ENCODE data around the gene GLS.

Gene GLS

DNA sequence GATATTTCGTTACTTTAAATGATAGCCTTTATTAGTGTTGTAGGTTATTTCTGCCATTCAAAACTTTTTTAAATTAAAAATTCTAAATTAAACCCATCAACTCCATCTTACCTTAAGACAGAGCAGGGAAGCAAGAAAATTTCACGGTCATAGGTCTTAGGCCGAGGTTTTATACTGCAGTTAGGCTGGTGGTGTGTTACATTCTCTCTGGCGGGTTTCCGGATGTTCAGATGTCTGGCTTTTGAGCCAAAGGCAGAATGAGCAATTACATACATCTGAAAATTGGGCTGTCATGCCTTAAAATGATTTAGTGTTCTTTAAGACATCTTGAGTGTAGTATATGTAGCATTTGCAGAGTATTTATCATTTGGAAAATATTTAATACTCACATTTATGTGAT, 27.9 kb downstream of the GLS start:
- Histone ChIP-seq H3K27ac (replicated peaks; ENCODE audit: low read length) (no peak overlapping the region), H3K18ac (ENCODE audit: low read length) (no peak overlapping the region), H2BK120ac (ENCODE audit: low read depth, low read length) (no peak overlapping the region), H3K9ac (ENCODE audit: low read depth, low read length, poor library complexity) (no peak overlapping the region), H2AFZ (ENCODE audit: low read length) (no peak overlapping the region), H4K91ac (ENCODE audit: low read depth, low read length, poor library complexity) (no peak overlapping the region), H3K4me1 (ENCODE audit: control insufficient read depth in 2 of 2, insufficient read depth in 1 of 2, low read depth in 1 of 2, low read length in 2 of 2) (no peaks in the 10 kb centered on the region), H3K27me3 (ENCODE audit: control insufficient read depth in 3 of 3, insufficient read depth in 3 of 3, low read depth in 1 of 3, low read length in 3 of 3) (no peaks in the 10 kb centered on the region), H3K9me3 (replicated peaks in 1 of 2; ENCODE audit: control insufficient read depth in 2 of 2, insufficient read depth in 1 of 2, low read depth in 1 of 2, low read length in 2 of 2) (no peaks in the 10 kb centered on the region), H3K79me1 (ENCODE audit: low read depth, low read length) (no peaks in the 10 kb centered on the region), H2BK15ac (ENCODE audit: low read length) (no peak overlapping the region), H3K4me2 (ENCODE audit: insufficient read depth, low read length, poor library complexity, severe bottlenecking) (no peak overlapping the region), H3K4ac (ENCODE audit: low read length) (no peak overlapping the region), H3K36me3 (replicated peaks in 1 of 2; ENCODE audit: control insufficient read depth in 2 of 2, insufficient read depth in 2 of 2, low read length in 2 of 2) (peaks cover 0 to 72% of the 10 kb centered on the region in 2 donors), H2BK5ac (ENCODE audit: low read length) (no peak overlapping the region), H3K4me3 (ENCODE audit: low read length in 2 of 2) (no peak overlapping the region), H2BK12ac (ENCODE audit: low read length) (no peak overlapping the region), H3K14ac (ENCODE audit: low read length) (no peak overlapping the region), H2AK5ac (ENCODE audit: low read depth, low read length) (no peak overlapping the region), H3K23ac (ENCODE audit: low read depth, low read length, poor library complexity) (no peak overlapping the region), H4K8ac (ENCODE audit: low read depth, low read length) (no peak overlapping the region)
- no CpG with 5 or more reads among the region's 5 CpGs for WGBS, 2 donors (ENCODE audit: extremely low coverage in 2 of 2, insufficient read length in 2 of 2, insufficient replicate concordance in 1 of 2)
- DNase-seq (ENCODE audit: low spot score): no peak

DNA sequence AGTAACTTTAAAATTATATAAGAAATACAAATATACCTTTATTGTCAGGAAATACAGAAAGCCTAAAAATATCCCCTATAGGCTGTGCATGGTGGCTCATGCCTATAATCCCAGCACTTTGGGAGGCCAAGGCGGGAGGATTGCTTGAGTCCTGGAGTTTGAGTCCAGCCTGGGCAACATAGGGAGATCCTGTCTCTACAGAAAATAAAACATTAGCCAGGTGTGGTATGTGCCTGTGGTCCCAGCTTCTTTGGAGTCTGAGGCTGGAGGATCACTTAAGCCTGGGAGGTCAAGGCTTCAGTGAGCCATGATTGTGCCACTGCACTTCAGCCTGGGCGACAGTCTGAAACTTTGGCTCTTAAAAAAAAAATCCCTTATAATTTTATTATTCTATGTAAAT, 29.1 kb downstream of the GLS start:
- no peak overlapping the region for H3K27ac ChIP-seq (replicated peaks; ENCODE audit: low read length)
- no peak for DNase-seq (ENCODE audit: low spot score)
- no peak overlapping the region for H3K23ac ChIP-seq (ENCODE audit: low read depth, low read length, poor library complexity)
- no peaks in the 10 kb centered on the region for H3K4me1 ChIP-seq (ENCODE audit: control insufficient read depth in 2 of 2, insufficient read depth in 1 of 2, low read depth in 1 of 2, low read length in 2 of 2)
- H3K36me3 ChIP-seq (replicated peaks in 1 of 2; ENCODE audit: control insufficient read depth in 2 of 2, insufficient read depth in 2 of 2, low read length in 2 of 2): peaks cover 0 to 76% of the 10 kb centered on the region in 2 donors
- no peaks in the 10 kb centered on the region for H3K27me3 ChIP-seq (ENCODE audit: control insufficient read depth in 3 of 3, insufficient read depth in 3 of 3, low read depth in 1 of 3, low read length in 3 of 3)
- WGBS, 2 donors (ENCODE audit: extremely low coverage in 2 of 2, insufficient read length in 2 of 2, insufficient replicate concordance in 1 of 2): no CpG with 5 or more reads among the region's 2 CpGs
- H2BK5ac ChIP-seq (ENCODE audit: low read length): no peak overlapping the region
- H2BK120ac ChIP-seq (ENCODE audit: low read depth, low read length): no peak overlapping the region
- no peak overlapping the region for H3K14ac ChIP-seq (ENCODE audit: low read length)
- no peak overlapping the region for H3K18ac ChIP-seq (ENCODE audit: low read length)
- H2BK15ac ChIP-seq (ENCODE audit: low read length): no peak overlapping the region
- no peaks in the 10 kb centered on the region for H3K9me3 ChIP-seq (replicated peaks in 1 of 2; ENCODE audit: control insufficient read depth in 2 of 2, insufficient read depth in 1 of 2, low read depth in 1 of 2, low read length in 2 of 2)
- no peak overlapping the region for H3K4ac ChIP-seq (ENCODE audit: low read length)
- H3K79me1 ChIP-seq (ENCODE audit: low read depth, low read length): no peaks in the 10 kb centered on the region
- H4K91ac ChIP-seq (ENCODE audit: low read depth, low read length, poor library complexity): no peak overlapping the region
- H4K8ac ChIP-seq (ENCODE audit: low read depth, low read length): no peak overlapping the region
- H3K9ac ChIP-seq (ENCODE audit: low read depth, low read length, poor library complexity): no peak overlapping the region
- no peak overlapping the region for H3K4me2 ChIP-seq (ENCODE audit: insufficient read depth, low read length, poor library complexity, severe bottlenecking)
- H2AK5ac ChIP-seq (ENCODE audit: low read depth, low read length): no peak overlapping the region
- H3K4me3 ChIP-seq (ENCODE audit: low read length in 2 of 2): no peak overlapping the region
- H2BK12ac ChIP-seq (ENCODE audit: low read length): no peak overlapping the region
- no peak overlapping the region for H2AFZ ChIP-seq (ENCODE audit: low read length)

DNA sequence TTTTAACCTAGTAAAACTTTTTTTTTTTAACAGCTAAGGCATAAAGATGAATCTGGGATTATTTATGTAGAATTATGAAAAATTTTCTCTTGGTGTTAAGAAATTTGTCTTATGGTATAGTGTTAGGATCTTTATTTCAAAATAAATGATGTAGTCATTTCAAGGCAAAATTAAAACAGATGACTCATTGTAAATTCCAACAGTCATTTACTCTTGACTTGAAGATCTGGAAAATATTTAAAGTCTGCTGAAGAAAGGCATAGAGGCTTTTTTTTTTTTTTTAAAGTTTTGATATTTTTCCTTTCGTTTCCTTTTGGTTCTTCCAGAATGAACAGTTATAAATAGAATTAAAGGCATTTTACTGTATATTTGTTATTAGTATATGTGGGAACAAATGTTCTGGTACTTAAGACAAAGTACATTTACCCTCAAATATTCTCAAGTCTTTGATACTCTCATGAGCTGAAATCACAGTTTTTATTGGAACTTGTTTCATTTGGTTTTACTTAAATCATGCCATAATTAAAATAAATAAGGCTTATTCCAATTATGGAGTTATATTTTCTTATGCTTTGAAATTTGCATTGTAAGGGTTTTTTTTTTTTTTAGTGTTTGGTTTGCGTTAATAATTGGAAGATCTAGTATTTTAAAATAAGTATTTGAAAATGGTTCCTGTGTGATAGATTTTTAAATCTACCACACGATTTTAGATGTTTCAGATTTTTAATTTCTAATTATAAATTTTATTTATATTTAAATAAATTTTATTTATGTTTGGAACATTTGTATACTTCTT, 29.9 kb downstream of the GLS start:
- Histone ChIP-seq H2BK120ac (ENCODE audit: low read depth, low read length) (no peak overlapping the region), H2BK5ac (ENCODE audit: low read length) (no peak overlapping the region), H3K4me3 (ENCODE audit: low read length in 2 of 2) (no peak overlapping the region), H2BK15ac (ENCODE audit: low read length) (no peak overlapping the region), H4K8ac (ENCODE audit: low read depth, low read length) (no peak overlapping the region), H3K23ac (ENCODE audit: low read depth, low read length, poor library complexity) (no peak overlapping the region), H3K14ac (ENCODE audit: low read length) (no peak overlapping the region), H3K4ac (ENCODE audit: low read length) (no peak overlapping the region), H2BK12ac (ENCODE audit: low read length) (no peak overlapping the region), H3K27me3 (ENCODE audit: control insufficient read depth in 3 of 3, insufficient read depth in 3 of 3, low read depth in 1 of 3, low read length in 3 of 3) (no peaks in the 10 kb centered on the region), H2AK5ac (ENCODE audit: low read depth, low read length) (no peak overlapping the region), H3K18ac (ENCODE audit: low read length) (no peak overlapping the region), H3K9me3 (replicated peaks in 1 of 2; ENCODE audit: control insufficient read depth in 2 of 2, insufficient read depth in 1 of 2, low read depth in 1 of 2, low read length in 2 of 2) (no peaks in the 10 kb centered on the region), H3K4me1 (ENCODE audit: control insufficient read depth in 2 of 2, insufficient read depth in 1 of 2, low read depth in 1 of 2, low read length in 2 of 2) (no peaks in the 10 kb centered on the region), H3K9ac (ENCODE audit: low read depth, low read length, poor library complexity) (no peak overlapping the region), H3K27ac (replicated peaks; ENCODE audit: low read length) (no peak overlapping the region), H3K79me1 (ENCODE audit: low read depth, low read length) (no peaks in the 10 kb centered on the region), H2AFZ (ENCODE audit: low read length) (no peak overlapping the region), H3K4me2 (ENCODE audit: insufficient read depth, low read length, poor library complexity, severe bottlenecking) (no peak overlapping the region), H3K36me3 (replicated peaks in 1 of 2; ENCODE audit: control insufficient read depth in 2 of 2, insufficient read depth in 2 of 2, low read length in 2 of 2) (peaks cover 0 to 76% of the 10 kb centered on the region in 2 donors), H4K91ac (ENCODE audit: low read depth, low read length, poor library complexity) (no peak overlapping the region)
- WGBS, 2 donors (ENCODE audit: extremely low coverage in 2 of 2, insufficient read length in 2 of 2, insufficient replicate concordance in 1 of 2): no CpG with 5 or more reads among the region's 3 CpGs
- no peak for DNase-seq (ENCODE audit: low spot score)

DNA sequence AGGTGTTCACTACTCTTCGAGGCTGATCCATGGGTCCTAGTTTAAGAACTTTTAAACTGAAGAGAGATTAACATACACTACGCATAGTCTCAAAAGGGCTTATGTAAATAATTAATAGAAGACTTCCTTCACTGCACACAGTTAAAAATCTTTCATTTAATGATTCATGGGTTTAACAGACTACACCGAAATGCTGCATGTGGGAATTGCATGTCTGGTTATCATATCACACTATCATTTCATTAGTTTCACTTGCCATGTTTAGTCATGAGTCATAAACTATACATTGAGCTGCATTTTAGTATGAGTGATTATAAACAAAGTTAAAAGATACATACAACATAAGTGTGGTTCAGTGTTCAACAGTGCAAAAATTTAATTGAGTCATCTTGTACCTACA, 31.2 kb downstream of the GLS start:
- H4K91ac ChIP-seq (ENCODE audit: low read depth, low read length, poor library complexity): no peak overlapping the region
- no peak overlapping the region for H2BK5ac ChIP-seq (ENCODE audit: low read length)
- no peaks in the 10 kb centered on the region for H3K4me1 ChIP-seq (ENCODE audit: control insufficient read depth in 2 of 2, insufficient read depth in 1 of 2, low read depth in 1 of 2, low read length in 2 of 2)
- no peak overlapping the region for H3K14ac ChIP-seq (ENCODE audit: low read length)
- DNase-seq (ENCODE audit: low spot score): no peak
- no peaks in the 10 kb centered on the region for H3K79me1 ChIP-seq (ENCODE audit: low read depth, low read length)
- peaks cover 0 to 73% of the 10 kb centered on the region in 2 donors for H3K36me3 ChIP-seq (replicated peaks in 1 of 2; ENCODE audit: control insufficient read depth in 2 of 2, insufficient read depth in 2 of 2, low read length in 2 of 2)
- no peak overlapping the region for H4K8ac ChIP-seq (ENCODE audit: low read depth, low read length)
- H3K4me3 ChIP-seq (ENCODE audit: low read length in 2 of 2): no peak overlapping the region
- H3K23ac ChIP-seq (ENCODE audit: low read depth, low read length, poor library complexity): no peak overlapping the region
- H3K27me3 ChIP-seq (ENCODE audit: control insufficient read depth in 3 of 3, insufficient read depth in 3 of 3, low read depth in 1 of 3, low read length in 3 of 3): no peaks in the 10 kb centered on the region
- no peak overlapping the region for H2BK120ac ChIP-seq (ENCODE audit: low read depth, low read length)
- H2BK12ac ChIP-seq (ENCODE audit: low read length): no peak overlapping the region
- no peak overlapping the region for H2BK15ac ChIP-seq (ENCODE audit: low read length)
- no peak overlapping the region for H2AK5ac ChIP-seq (ENCODE audit: low read depth, low read length)
- no peak overlapping the region for H2AFZ ChIP-seq (ENCODE audit: low read length)
- H3K4me2 ChIP-seq (ENCODE audit: insufficient read depth, low read length, poor library complexity, severe bottlenecking): no peak overlapping the region
- no CpG with 5 or more reads among the region's 3 CpGs for WGBS, 2 donors (ENCODE audit: extremely low coverage in 2 of 2, insufficient read length in 2 of 2, insufficient replicate concordance in 1 of 2)
- H3K9ac ChIP-seq (ENCODE audit: low read depth, low read length, poor library complexity): no peak overlapping the region
- no peak overlapping the region for H3K18ac ChIP-seq (ENCODE audit: low read length)
- H3K27ac ChIP-seq (replicated peaks; ENCODE audit: low read length): no peak overlapping the region
- no peaks in the 10 kb centered on the region for H3K9me3 ChIP-seq (replicated peaks in 1 of 2; ENCODE audit: control insufficient read depth in 2 of 2, insufficient read depth in 1 of 2, low read depth in 1 of 2, low read length in 2 of 2)
- no peak overlapping the region for H3K4ac ChIP-seq (ENCODE audit: low read length)
